Activated CD8-positive, alpha-beta T cell treated with anti-CD3 and anti-CD28 coated beads for 36 hours (primary cell): Measurements from ENCODE around the gene E2F4. TPM values are rescaled to one million over a fixed set of nuclear protein-coding genes. Genes with fewer than 3 reads are reported as not detected.

Experiments used
- ATAC-seq: fragments of 200-7000 bp; cut with Tn5 transposase; one replicate; pipeline ENCODE4 v1.10.0; 2021; ENCODE audit warnings: mild to moderate bottlenecking, moderate library complexity
- CTCF ChIA-PET: fragments of 350-600 bp; sonication (Branson Sonifier 250); formaldehyde crosslinking; loops from one replicate; lab custom pipeline; 2021; ENCODE audit warnings: antibody characterized with exemption; lab: Charles Lee
- POLR2A ChIA-PET: fragments of 350-600 bp; sonication (Branson Sonifier 250); formaldehyde crosslinking; loops from one replicate; lab custom pipeline; 2021; ENCODE audit warnings: antibody characterized with exemption; lab: Charles Lee
- DNase-seq: peaks from one replicate; pipeline ENCODE4 v3.0.0-alpha.2; 2020
- H3K27ac Mint-ChIP-seq: one replicate; pipeline ENCODE4 v1.8.0; 2021; ENCODE audit warnings: mild to moderate bottlenecking, mixed read lengths
- H3K27me3 Mint-ChIP-seq: one replicate; pipeline ENCODE4 v1.8.0; 2021; ENCODE audit warnings: mixed read lengths
- H3K36me3 Mint-ChIP-seq: one replicate; pipeline ENCODE4 v1.8.0; 2021; ENCODE audit warnings: low read depth, mixed read lengths
- H3K4me1 Mint-ChIP-seq: one replicate; pipeline ENCODE4 v1.8.0; 2021; ENCODE audit warnings: low read depth, mixed read lengths
- H3K4me3 Mint-ChIP-seq: one replicate; pipeline ENCODE4 v1.8.0; 2021; ENCODE audit warnings: mild to moderate bottlenecking, moderate library complexity, mixed read lengths
- H3K9me3 Mint-ChIP-seq: one replicate; pipeline ENCODE4 v1.8.0; 2021; ENCODE audit warnings: mixed read lengths
- intact Hi-C: fragments of 100-400 bp; cut with micrococcal nuclease; formaldehyde crosslinking; loops from one replicate; pipeline ENCODE4 v1.10.0; 2022
- total RNA-seq, 2 experiments: library from RNA; stranded (reverse); gene quantifications; one replicate each; pipeline ENCODE4 v1.2.3, GENCODE V29; 2021
- TF ChIP-seq, protein P1 (sequence below): fragments of 200-600 bp; IDR thresholded peaks from one replicate; pipeline ENCODE4 v1.8.0; 2022; ENCODE audit warnings: antibody characterized with exemption, mild to moderate bottlenecking

E2F4 gene
- total RNA-seq, 2 experiments from 2014 or later, result 104 to 105 TPM

GRCh38 chr16:67183284-67183626 is 8.7 kb upstream of the E2F4 start:
- peaks cover 24% of the 10 kb centered on the region for H3K27me3 Mint-ChIP-seq
- ATAC-seq (no peak), DNase-seq (no peak)
- H3K4me1 Mint-ChIP-seq, result peaks cover 20% of the 10 kb centered on the region
- H3K36me3 Mint-ChIP-seq, result peaks cover 5% of the 10 kb centered on the region
- TF ChIP-seq, protein P1, sequence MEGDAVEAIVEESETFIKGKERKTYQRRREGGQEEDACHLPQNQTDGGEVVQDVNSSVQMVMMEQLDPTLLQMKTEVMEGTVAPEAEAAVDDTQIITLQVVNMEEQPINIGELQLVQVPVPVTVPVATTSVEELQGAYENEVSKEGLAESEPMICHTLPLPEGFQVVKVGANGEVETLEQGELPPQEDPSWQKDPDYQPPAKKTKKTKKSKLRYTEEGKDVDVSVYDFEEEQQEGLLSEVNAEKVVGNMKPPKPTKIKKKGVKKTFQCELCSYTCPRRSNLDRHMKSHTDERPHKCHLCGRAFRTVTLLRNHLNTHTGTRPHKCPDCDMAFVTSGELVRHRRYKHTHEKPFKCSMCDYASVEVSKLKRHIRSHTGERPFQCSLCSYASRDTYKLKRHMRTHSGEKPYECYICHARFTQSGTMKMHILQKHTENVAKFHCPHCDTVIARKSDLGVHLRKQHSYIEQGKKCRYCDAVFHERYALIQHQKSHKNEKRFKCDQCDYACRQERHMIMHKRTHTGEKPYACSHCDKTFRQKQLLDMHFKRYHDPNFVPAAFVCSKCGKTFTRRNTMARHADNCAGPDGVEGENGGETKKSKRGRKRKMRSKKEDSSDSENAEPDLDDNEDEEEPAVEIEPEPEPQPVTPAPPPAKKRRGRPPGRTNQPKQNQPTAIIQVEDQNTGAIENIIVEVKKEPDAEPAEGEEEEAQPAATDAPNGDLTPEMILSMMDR, result no peak
- ChIA-PET CTCF (interaction anchor here (1.5 to 7.1 kb wide), 5 partner anchors 14 to 206 kb away, joined by 7 to 71 read pairs (median 10); partner anchors contain the start of gene NOL3), POLR2A (interaction anchor here (1.0 to 2.0 kb wide), 3 partner anchors 8 to 58 kb away, joined by 3 to 13 read pairs (median 4); no protein-coding TSS in a partner anchor)
- intact Hi-C loops, result loop anchor here (10.0 kb wide), 1 partner anchor 208 kb away; no protein-coding TSS in a partner anchor
- no peak overlapping the region for H3K4me3 Mint-ChIP-seq
- no peak overlapping the region for H3K27ac Mint-ChIP-seq
- H3K9me3 Mint-ChIP-seq, result no peaks in the 10 kb centered on the region

DNA sequence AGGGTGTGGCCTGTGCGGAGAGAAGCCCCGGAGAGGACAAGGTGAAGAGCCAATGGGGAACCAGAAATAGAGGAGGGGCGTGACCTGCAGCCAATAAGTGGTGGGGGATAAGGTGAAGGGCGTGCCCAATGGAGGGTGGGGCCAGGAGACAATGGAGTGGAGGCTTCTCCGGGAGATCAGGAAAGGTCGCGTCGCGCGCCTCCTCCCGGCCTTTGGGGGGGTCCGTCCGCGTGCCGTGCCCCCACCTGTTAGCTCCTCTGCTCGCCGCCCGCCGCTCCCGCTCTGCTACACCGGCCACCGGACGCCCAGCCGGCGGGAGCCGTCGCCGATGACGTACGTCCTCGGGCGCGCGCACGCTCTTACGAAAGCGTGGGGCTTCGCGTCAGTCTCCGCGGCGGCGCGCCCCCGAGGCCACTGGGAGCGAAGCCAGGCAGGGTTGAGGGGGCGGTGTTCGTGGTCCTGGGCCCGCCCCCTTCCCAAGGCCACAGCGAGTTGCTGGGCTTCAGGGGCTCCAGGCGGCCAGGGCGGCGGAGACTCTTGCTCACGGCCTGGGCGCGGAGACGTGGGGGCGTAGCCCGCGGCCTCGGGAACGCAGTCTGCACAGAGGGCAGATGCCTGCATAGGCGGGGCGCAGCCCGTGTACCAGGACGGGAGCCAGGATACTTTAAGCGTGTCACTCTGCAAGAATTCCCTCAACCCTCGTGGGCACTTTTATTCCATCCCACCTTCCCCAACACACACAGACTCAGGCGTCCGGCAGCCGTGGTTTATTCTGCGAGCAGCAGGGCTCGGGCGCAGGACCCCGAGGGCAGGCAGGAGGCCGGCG is 8.1 kb upstream of the E2F4 start, which contains the start of gene MATCAP1:
MATCAP1 (minus strand) TSS at position 337 of the 826 bp plus-strand sequence. CDS start 3,353 bp downstream, outside the sequence.
- H3K27me3 Mint-ChIP-seq, result peaks cover 20% of the 10 kb centered on the region

GRCh38 chr16:67184453-67184994 is 7.4 kb upstream of the E2F4 start:
- no peak for ATAC-seq
- POLR2A ChIA-PET, result interaction anchor here (0.6 to 2.0 kb wide), 9 partner anchors 9 to 220 kb away, joined by 3 to 13 read pairs (median 4); partner anchors contain the start of genes FBXL8, PHAF1, TMEM208 and TRADD
- Mint-ChIP-seq H3K36me3 (no peaks in the 10 kb centered on the region), H3K4me3 (peak overlapping the region; percentile 66), H3K4me1 (peaks cover 10% of the 10 kb centered on the region), H3K9me3 (no peaks in the 10 kb centered on the region), H3K27ac (no peak overlapping the region), H3K27me3 (peaks cover 13% of the 10 kb centered on the region)
- no peak for DNase-seq
- TF ChIP-seq, protein P1, result no peak
- intact Hi-C loops, result loop anchor here (10.0 kb wide), 1 partner anchor 210 kb away; no protein-coding TSS in a partner anchor
- CTCF ChIA-PET, result interaction anchor here (0.8 to 7.1 kb wide), 32 partner anchors 9 to 244 kb away, joined by 3 to 71 read pairs (median 4); partner anchors contain the start of genes CES3, FBXL8, FHOD1 and NOL3

More for the DNA sequence above, 8.1 kb upstream of the E2F4 start, which contains the start of gene MATCAP1:
- POLR2A ChIA-PET, result interaction anchor here (1.0 to 2.0 kb wide), 3 partner anchors 9 to 74 kb away, joined by 3 to 13 read pairs (median 4); partner anchors contain the start of gene PHAF1
- ATAC-seq (peak; percentile 97), DNase-seq (peak; percentile 97)
- H3K9me3 Mint-ChIP-seq, result no peaks in the 10 kb centered on the region
- H3K36me3 Mint-ChIP-seq, result peaks cover 3% of the 10 kb centered on the region
- H3K4me1 Mint-ChIP-seq, result peaks cover 16% of the 10 kb centered on the region
- TF ChIP-seq, protein P1, result no peak
- intact Hi-C loops, result loop anchor here (10.0 kb wide), 1 partner anchor 209 kb away; no protein-coding TSS in a partner anchor
- H3K27ac Mint-ChIP-seq, result no peak within 1 kb of the TSS
- H3K4me3 Mint-ChIP-seq, result peak within 1 kb of the TSS; percentile 66
- CTCF ChIA-PET, result interaction anchor here (0.9 to 7.1 kb wide), 14 partner anchors 9 to 231 kb away, joined by 3 to 71 read pairs (median 11); partner anchors contain the start of genes FBXL8, NOL3, TMEM208 and TRADD

- peaks cover 12% of the 10 kb centered on the region for H3K27me3 Mint-ChIP-seq
- DNase-seq, result peak; percentile 93
Observed at GRCh38 chr16:67184995-67185650, 6.8 kb upstream of the E2F4 start.

More at GRCh38 chr16:67184995-67185650, 6.8 kb upstream of the E2F4 start:
- no peaks in the 10 kb centered on the region for H3K9me3 Mint-ChIP-seq
- H3K27ac Mint-ChIP-seq, result no peak overlapping the region
- ATAC-seq, result peak; percentile 24
- POLR2A ChIA-PET, result interaction anchor here (0.6 to 1.5 kb wide), 8 partner anchors 10 to 220 kb away, joined by 3 to 8 read pairs (median 4); partner anchors contain the start of genes FBXL8, PHAF1, TMEM208 and TRADD
- peak overlapping the region; percentile 66 for H3K4me3 Mint-ChIP-seq
- intact Hi-C loops, result loop anchor here (10.0 kb wide), 1 partner anchor 210 kb away; no protein-coding TSS in a partner anchor
- no peaks in the 10 kb centered on the region for H3K36me3 Mint-ChIP-seq
- peaks cover 10% of the 10 kb centered on the region for H3K4me1 Mint-ChIP-seq
- TF ChIP-seq, protein P1, result peak; percentile 86
- CTCF ChIA-PET, result interaction anchor here (0.6 to 7.1 kb wide), 33 partner anchors 9 to 245 kb away, joined by 3 to 71 read pairs (median 4); partner anchors contain the start of genes CES3, FBXL8, FHOD1 and NOL3
